ENCODE data around the gene TMEM132D. TPM values are rescaled to one million over a fixed set of nuclear protein-coding genes. Genes with fewer than 3 reads are reported as not detected.

Gene TMEM132D
- total RNA-seq, 1 experiment from 2014 or later, result 1.4 TPM

- no peak overlapping the region for H3K4me3 Mint-ChIP-seq
- CTCF ChIA-PET, result no interaction called here
- H3K4me1 Mint-ChIP-seq, result no peaks in the 10 kb centered on the region
- H3K36me3 Mint-ChIP-seq, result peaks cover 76% of the 10 kb centered on the region
- H3K27ac Mint-ChIP-seq, result no peak overlapping the region
- TF ChIP-seq HMGXB4 (CRISPR knock-in tag; IDR thresholded peaks at IDR 0.05) (no peak), CBFB (CRISPR knock-in tag; IDR thresholded peaks at IDR 0.05; ENCODE audit: low read depth) (no peak), SMAD3 (CRISPR knock-in tag; IDR thresholded peaks at IDR 0.05; ENCODE audit: borderline replicate concordance) (no peak), TEAD4 (CRISPR knock-in tag; IDR thresholded peaks at IDR 0.05) (no peak), PRRX2 (CRISPR knock-in tag; IDR thresholded peaks at IDR 0.05) (no peak), USF2 (CRISPR knock-in tag; IDR thresholded peaks at IDR 0.05) (no peak), RORB (CRISPR knock-in tag; IDR thresholded peaks at IDR 0.05) (no peak), NR1H2 (CRISPR knock-in tag; IDR thresholded peaks at IDR 0.05) (no peak), NR2C2 (CRISPR knock-in tag; IDR thresholded peaks at IDR 0.05) (no peak)
- ATAC-seq, result no peak
- peaks cover 85% of the 10 kb centered on the region for H3K9me3 Mint-ChIP-seq
- POLR2A ChIA-PET, result no interaction called here
- no peak for DNase-seq (ENCODE audit: low spot score)
- H3K27me3 Mint-ChIP-seq (ENCODE audit: low read depth), result peaks cover 9% of the 10 kb centered on the region; the same call in 1 of the 2 replicates
Observed at GRCh38 chr12:129607756-129608155, 296.1 kb downstream of the TMEM132D start.

GRCh38 chr12:129607301-129607700 is 296.5 kb downstream of the TMEM132D start:
- POLR2A ChIA-PET, result no interaction called here
- no peak overlapping the region for H3K4me3 Mint-ChIP-seq
- ATAC-seq, result no peak
- no peak for DNase-seq (ENCODE audit: low spot score)
- TF ChIP-seq FOXP1 (CRISPR knock-in tag; IDR thresholded peaks at IDR 0.05; ENCODE audit: borderline replicate concordance) (no peak), CTCF (IDR thresholded peaks at IDR 0.05) (no peak), ETV6 (CRISPR knock-in tag; IDR thresholded peaks at IDR 0.05) (no peak), ZNF396 (CRISPR knock-in tag; IDR thresholded peaks at IDR 0.05; ENCODE audit: borderline replicate concordance) (no peak), USF2 (CRISPR knock-in tag; IDR thresholded peaks at IDR 0.05) (no peak), NR2C2 (CRISPR knock-in tag; IDR thresholded peaks at IDR 0.05) (no peak), ESRRA (CRISPR knock-in tag; IDR thresholded peaks at IDR 0.05; ENCODE audit: borderline replicate concordance) (no peak), ZNF423 (CRISPR knock-in tag; IDR thresholded peaks at IDR 0.05) (no peak), MAX (CRISPR knock-in tag; IDR thresholded peaks at IDR 0.05) (no peak), NFE2L1 (CRISPR knock-in tag; IDR thresholded peaks at IDR 0.05) (no peak), AFF4 (CRISPR knock-in tag; IDR thresholded peaks at IDR 0.05; ENCODE audit: borderline replicate concordance) (no peak), RORB (CRISPR knock-in tag; IDR thresholded peaks at IDR 0.05) (no peak), CDX4 (CRISPR knock-in tag; IDR thresholded peaks at IDR 0.05; ENCODE audit: borderline replicate concordance) (no peak), ATF6 (CRISPR knock-in tag; IDR thresholded peaks at IDR 0.05) (no peak), ZNF232 (CRISPR knock-in tag; IDR thresholded peaks at IDR 0.05) (no peak)
- peaks cover 86% of the 10 kb centered on the region for H3K9me3 Mint-ChIP-seq
- CTCF ChIA-PET, result no interaction called here
- no peaks in the 10 kb centered on the region for H3K4me1 Mint-ChIP-seq
- no peak overlapping the region for H3K27ac Mint-ChIP-seq
- H3K27me3 Mint-ChIP-seq (ENCODE audit: low read depth), result peaks cover 7% of the 10 kb centered on the region; the same call in 1 of the 2 replicates
- peaks cover 78% of the 10 kb centered on the region for H3K36me3 Mint-ChIP-seq

Measured in WTC11 (cell line).